Omental fat pad (tissue), 4 donors: Measurements from ENCODE around the gene FRMD4A. TPM values are rescaled to one million over a fixed set of nuclear protein-coding genes. Genes with fewer than 3 reads are reported as not detected.

ENCODE experiments used
- ATAC-seq: fragments of 150-250 bp; one replicate; pipeline ENCODE4 v1.9.1; 2016; ENCODE audit warnings: mild to moderate bottlenecking, moderate library complexity; ENCODE audit not compliant: low FRiP score
- DNase-seq: peaks from one replicate; pipeline ENCODE4 v3.0.0-alpha.2; 2019; ENCODE audit warnings: low spot score
- CTCF ChIP-seq, 3 donors: fragments of 450-650 bp; IDR thresholded peaks; one replicate each; pipeline ENCODE4 v1.5.1; 2016 to 2017; ENCODE audit warnings: antibody characterized with exemption in 3 of 3, mild to moderate bottlenecking in 3 of 3, moderate library complexity in 2 of 3
- total RNA-seq, 4 donors: library from RNA; depleted of rRNA; stranded (reverse); fragments of >200 nt; gene quantifications; one replicate each; pipeline ENCODE4 v1.1.0, GENCODE V29; 2016

Gene FRMD4A
- total RNA-seq, 4 donors from 2014 or later = 66.8 to 119 (median 81.6) TPM

GRCh38 chr10:13812804-13813203 lies 517.9 kb downstream of the FRMD4A start:
- DNase-seq (no peak), ATAC-seq (no peak)
- no peak for TF ChIP-seq CTCF (IDR thresholded peaks at IDR 0.05)

GRCh38 chr10:13810568-13810967 lies 520.2 kb downstream of the FRMD4A start:
- no peak for TF ChIP-seq CTCF (IDR thresholded peaks at IDR 0.05)
- ATAC-seq (no peak), DNase-seq (no peak)

- DNase-seq = no peak
- ATAC-seq = no peak
- TF ChIP-seq CTCF (IDR thresholded peaks at IDR 0.05) = no peak
Measured at GRCh38 chr10:13809427-13809826, 521.3 kb downstream of the FRMD4A start.

GRCh38 chr10:13808556-13809391 lies 522.0 kb downstream of the FRMD4A start:
- ATAC-seq (no peak), DNase-seq (no peak)
- TF ChIP-seq CTCF (IDR thresholded peaks at IDR 0.05) = no peak

GRCh38 chr10:13806419-13806818 lies 524.3 kb downstream of the FRMD4A start:
- DNase-seq = no peak
- TF ChIP-seq CTCF (IDR thresholded peaks at IDR 0.05) = no peak
- no peak for ATAC-seq

- TF ChIP-seq CTCF (IDR thresholded peaks at IDR 0.05) = no peak
- no peak for DNase-seq
- ATAC-seq = no peak
Measured at GRCh38 chr10:13803566-13804554, 526.9 kb downstream of the FRMD4A start.
